SK-N-SH (cell line): ENCODE measurements around the gene TRPC4AP. TPM values are rescaled to one million over a fixed set of nuclear protein-coding genes. Genes with fewer than 3 reads are reported as not detected.
A peak's percentile ranks its signal among the peaks of the same experiment; 100 is the strongest.

Experiments used
- CTCF ChIA-PET: fragments of 300-600, 350-600 bp; formaldehyde crosslinking; extraction: SDS; loops from one replicate; lab custom pipeline; 2021; lab: Yijun Ruan, JAX
- POLR2A ChIA-PET: fragments of 350-600 bp; sonication (Branson Sonifier 250); formaldehyde crosslinking; extraction: SDS; loops from one replicate; lab custom pipeline; 2020; ENCODE audit warnings: antibody characterized with exemption, inconsistent platforms; lab: Yijun Ruan, JAX
- DNase-seq: peaks from one replicate; pipeline ENCODE4 v3.0.0; 2012
- H2AFZ ChIP-seq: fragments of 200-600 bp; sonication (generic); 2 replicates; pipeline ENCODE4 v1.8.1; 2016; ENCODE audit warnings: antibody characterized with exemption, mild to moderate bottlenecking, low read depth
- H3F3A ChIP-seq: fragments of 200-600 bp; sonication (generic); replicated peaks from 2 replicates; pipeline ENCODE3; 2016; ENCODE audit warnings: antibody characterized with exemption, mild to moderate bottlenecking; ENCODE audit not compliant: insufficient read depth
- H3K27ac ChIP-seq, 2 experiments: fragments of 200-500 bp in 1 of 2; fragments of 200-600 bp in 1 of 2; sonication (Bioruptor generic) in 1 of 2; sonication (generic), shearing (Covaris generic) in 1 of 2; 2 replicates each; pipeline versions ENCODE4 v1.5.1 to v1.6.1; 2014 to 2016; ENCODE audit warnings: low read depth in 2 of 2, inconsistent platforms in 1 of 2, low read length in 1 of 2, mild to moderate bottlenecking in 1 of 2, mixed read lengths in 1 of 2
- H3K27me3 ChIP-seq: fragments of 200-600 bp; sonication (generic), shearing (Covaris generic); 2 replicates; pipeline ENCODE4 v1.6.1; 2016; ENCODE audit warnings: mixed run types; ENCODE audit not compliant: insufficient read depth
- H3K36me3 ChIP-seq, 2 experiments: fragments of 200-500 bp in 1 of 2; fragments of 200-600 bp in 1 of 2; sonication (Bioruptor generic) in 1 of 2; sonication (generic) in 1 of 2; replicated peaks in 1 of 2; 2 replicates each; pipeline versions ENCODE3 to v1.5.1; 2014 to 2016; ENCODE audit warnings: low read length in 1 of 2, mild to moderate bottlenecking in 1 of 2; ENCODE audit not compliant: insufficient read depth in 2 of 2, control insufficient read depth in 1 of 2
- H3K4me1 ChIP-seq, 2 experiments: fragments of 200-500 bp in 1 of 2; fragments of 200-600 bp in 1 of 2; sonication (Bioruptor generic) in 1 of 2; sonication (generic), shearing (Covaris generic) in 1 of 2; 2 replicates each; pipeline versions ENCODE4 v1.5.1 to v1.6.1; 2014 to 2016; ENCODE audit warnings: low read depth in 1 of 2, low read length in 1 of 2, mixed run types in 1 of 2; ENCODE audit not compliant: insufficient read depth in 2 of 2, control insufficient read depth in 1 of 2
- H3K4me2 ChIP-seq: fragments of 200-600 bp; sonication (generic), shearing (Covaris generic); 2 replicates; pipeline ENCODE4 v1.6.1; 2017; ENCODE audit warnings: mixed run types
- H3K4me3 ChIP-seq, 2 experiments: fragments of 200-500 bp in 1 of 2; fragments of 200-600 bp in 1 of 2; sonication (Bioruptor generic) in 1 of 2; sonication (generic), shearing (Covaris generic) in 1 of 2; 2 replicates each; pipeline versions ENCODE4 v1.5.1 to v1.8.1; 2014 to 2016; ENCODE audit warnings: low read depth in 2 of 2, inconsistent platforms in 1 of 2, low read length in 1 of 2, mild to moderate bottlenecking in 1 of 2, mixed read lengths in 1 of 2, moderate library complexity in 1 of 2
- H3K79me2 ChIP-seq: fragments of 200-600 bp; sonication (generic); 2 replicates; pipeline ENCODE4 v1.8.1; 2017; ENCODE audit warnings: mild to moderate bottlenecking; ENCODE audit not compliant: insufficient read depth
- H3K9ac ChIP-seq: fragments of 200-600 bp; sonication (generic); 2 replicates; pipeline ENCODE4 v1.6.1; 2017; ENCODE audit warnings: mixed run types
- H3K9me2 ChIP-seq: fragments of 200-600 bp; sonication (generic); 2 replicates; pipeline ENCODE4 v1.6.1; 2017; ENCODE audit warnings: mixed run types
- H3K9me3 ChIP-seq: fragments of 200-600 bp; sonication (generic); 2 replicates; pipeline ENCODE4 v1.6.1; 2017; ENCODE audit warnings: mixed run types, mild to moderate bottlenecking, moderate library complexity
- H4K20me1 ChIP-seq: fragments of 200-600 bp; sonication (generic); 2 replicates; pipeline ENCODE4 v1.6.1; 2017; ENCODE audit warnings: mild to moderate bottlenecking, mixed run types; ENCODE audit not compliant: insufficient read depth
- CHD2 ChIP-seq: fragments of 150-350 bp; IDR thresholded peaks from 2 replicates; pipeline ENCODE4 v1.6.1; 2018; ENCODE audit warnings: low read length; ENCODE audit not compliant: partially characterized antibody
- CTCF ChIP-seq: fragments of 200-600 bp; sonication (generic); IDR thresholded peaks from 2 replicates; pipeline ENCODE4 v1.6.1; 2017; ENCODE audit warnings: antibody characterized with exemption, mild to moderate bottlenecking, moderate library complexity
- ELF1 ChIP-seq: IDR thresholded peaks from 2 replicates; pipeline ENCODE4 v1.4.0; 2012
- FOXJ3 ChIP-seq: sonication (generic); formaldehyde crosslinking; IDR thresholded peaks from 2 replicates; pipeline ENCODE4 v1.5.1; 2020; ENCODE audit warnings: mild to moderate bottlenecking, missing genetic modification reagents
- RCOR1 ChIP-seq: fragments of 150-350 bp; IDR thresholded peaks from 2 replicates; pipeline ENCODE4 v1.6.1; 2017; ENCODE audit warnings: antibody characterized with exemption, low read length
- RFX5 ChIP-seq: IDR thresholded peaks from 2 replicates; pipeline ENCODE4 v1.6.1; 2012; ENCODE audit warnings: mild to moderate bottlenecking, improper control_type of control experiment, low read length
- SIN3A ChIP-seq: IDR thresholded peaks from 2 replicates; pipeline ENCODE4 v1.6.1; 2012; ENCODE audit warnings: low read depth, mild to moderate bottlenecking, low read length, moderate library complexity, borderline replicate concordance
- SMC3 ChIP-seq: IDR thresholded peaks from 2 replicates; pipeline ENCODE4 v1.6.1; 2012; ENCODE audit warnings: low read depth, low read length, improper control_type of control experiment
- TAF1 ChIP-seq: IDR thresholded peaks from 2 replicates; pipeline ENCODE4 v1.6.1; 2012; ENCODE audit warnings: low read depth, mild to moderate bottlenecking, low read length, moderate library complexity, borderline replicate concordance
- TCF12 ChIP-seq: IDR thresholded peaks from 2 replicates; pipeline ENCODE4 v1.4.0; 2012
- USF1 ChIP-seq: IDR thresholded peaks from 2 replicates; pipeline ENCODE4 v1.4.0; 2012; ENCODE audit warnings: low read depth, borderline replicate concordance
- YY1 ChIP-seq: IDR thresholded peaks from 2 replicates; pipeline ENCODE4 v1.4.0; 2012; ENCODE audit warnings: low read depth, mild to moderate bottlenecking
- WGBS: methylation state at CpG from one replicate; pipeline ENCODE4 v1.1.6; 2017; ENCODE audit warnings: low lambda C conversion rate; 5-methylcytosine and 5-hydroxymethylcytosine counted together
- polyA plus RNA-seq, 3 experiments: library from polyadenylated mRNA; depleted of rRNA; stranded (reverse); fragments of >200 nt; gene quantifications; 2 replicates each; pipeline ENCODE4 v1.2.3, GENCODE V29; 2012
- TF ChIP-seq, protein P1 (sequence below): IDR thresholded peaks from 2 replicates; pipeline ENCODE4 v1.4.0; 2012; ENCODE audit warnings: low read depth, borderline replicate concordance
- TF ChIP-seq, protein P2 (sequence below): fragments of 150-350 bp; IDR thresholded peaks from 2 replicates; pipeline ENCODE4 v1.6.1; 2016; ENCODE audit warnings: mild to moderate bottlenecking, low read depth, low read length
- TF ChIP-seq, protein P3 (sequence below): IDR thresholded peaks from 2 replicates; pipeline ENCODE4; 2012

Gene TRPC4AP
- polyA plus RNA-seq, 1 of the 3 experiments (the other 2 are of a cell fraction) = 57.4 TPM

DNA sequence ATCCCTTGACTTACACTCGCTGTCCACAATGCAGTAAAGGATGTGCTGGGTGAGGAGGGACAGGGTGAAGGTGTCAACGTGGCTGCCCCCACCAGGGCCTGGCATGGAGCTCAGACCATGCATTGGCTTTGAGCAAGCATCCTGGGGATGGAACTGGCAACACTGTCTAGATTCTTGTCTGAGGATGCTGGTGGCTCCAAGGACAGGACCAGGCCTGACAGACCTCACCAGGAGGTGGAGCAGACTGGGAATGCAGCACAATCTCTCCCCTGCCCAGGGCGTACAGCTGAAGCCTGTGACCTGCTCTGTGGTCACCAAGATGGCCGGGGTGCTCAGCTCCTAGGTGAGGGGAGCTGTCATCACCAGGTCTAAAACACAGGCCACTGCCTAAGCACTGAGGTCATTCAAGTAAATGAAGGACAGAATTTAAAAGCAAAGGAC, 86.1 kb downstream of the TRPC4AP start:
- TF ChIP-seq USF1 = no peak
- no peak for TF ChIP-seq CTCF
- TF ChIP-seq, protein P1, sequence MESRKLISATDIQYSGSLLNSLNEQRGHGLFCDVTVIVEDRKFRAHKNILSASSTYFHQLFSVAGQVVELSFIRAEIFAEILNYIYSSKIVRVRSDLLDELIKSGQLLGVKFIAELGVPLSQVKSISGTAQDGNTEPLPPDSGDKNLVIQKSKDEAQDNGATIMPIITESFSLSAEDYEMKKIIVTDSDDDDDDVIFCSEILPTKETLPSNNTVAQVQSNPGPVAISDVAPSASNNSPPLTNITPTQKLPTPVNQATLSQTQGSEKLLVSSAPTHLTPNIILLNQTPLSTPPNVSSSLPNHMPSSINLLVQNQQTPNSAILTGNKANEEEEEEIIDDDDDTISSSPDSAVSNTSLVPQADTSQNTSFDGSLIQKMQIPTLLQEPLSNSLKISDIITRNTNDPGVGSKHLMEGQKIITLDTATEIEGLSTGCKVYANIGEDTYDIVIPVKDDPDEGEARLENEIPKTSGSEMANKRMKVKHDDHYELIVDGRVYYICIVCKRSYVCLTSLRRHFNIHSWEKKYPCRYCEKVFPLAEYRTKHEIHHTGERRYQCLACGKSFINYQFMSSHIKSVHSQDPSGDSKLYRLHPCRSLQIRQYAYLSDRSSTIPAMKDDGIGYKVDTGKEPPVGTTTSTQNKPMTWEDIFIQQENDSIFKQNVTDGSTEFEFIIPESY = no peak
- TF ChIP-seq, protein P2, sequence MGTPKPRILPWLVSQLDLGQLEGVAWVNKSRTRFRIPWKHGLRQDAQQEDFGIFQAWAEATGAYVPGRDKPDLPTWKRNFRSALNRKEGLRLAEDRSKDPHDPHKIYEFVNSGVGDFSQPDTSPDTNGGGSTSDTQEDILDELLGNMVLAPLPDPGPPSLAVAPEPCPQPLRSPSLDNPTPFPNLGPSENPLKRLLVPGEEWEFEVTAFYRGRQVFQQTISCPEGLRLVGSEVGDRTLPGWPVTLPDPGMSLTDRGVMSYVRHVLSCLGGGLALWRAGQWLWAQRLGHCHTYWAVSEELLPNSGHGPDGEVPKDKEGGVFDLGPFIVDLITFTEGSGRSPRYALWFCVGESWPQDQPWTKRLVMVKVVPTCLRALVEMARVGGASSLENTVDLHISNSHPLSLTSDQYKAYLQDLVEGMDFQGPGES = no peak
- TF ChIP-seq FOXJ3 (CRISPR knock-in tag) = no peak
- no peak for TF ChIP-seq SIN3A
- TF ChIP-seq YY1 = no peak
- H3K4me3 ChIP-seq = no peak overlapping the region
- POLR2A ChIA-PET = no interaction called here
- no peaks in the 10 kb centered on the region for H4K20me1 ChIP-seq
- H3K9me3 ChIP-seq = no peaks in the 10 kb centered on the region
- no peak overlapping the region for H3K27ac ChIP-seq
- H3K27me3 ChIP-seq = no peaks in the 10 kb centered on the region
- H3K9me2 ChIP-seq = no peaks in the 10 kb centered on the region
- H3K9ac ChIP-seq = no peak overlapping the region
- CTCF ChIA-PET = interaction anchor here (1.1 kb wide), 1 partner anchor 10 kb away, joined by 3 read pairs; no protein-coding TSS in a partner anchor
- H3K4me2 ChIP-seq = no peak overlapping the region
- peaks cover 53 to 96% of the 10 kb centered on the region in 2 experiments for H3K36me3 ChIP-seq
- DNase-seq = peak; percentile 15
- H3F3A ChIP-seq = no peaks in the 10 kb centered on the region
- no peaks in the 10 kb centered on the region for H3K79me2 ChIP-seq
- 93% methylated on average over 4 of the region's 4 CpGs for WGBS
- no peaks in the 10 kb centered on the region; a peak in 1 of 4 replicates for H3K4me1 ChIP-seq
- H2AFZ ChIP-seq = no peak overlapping the region

GRCh38 chr20:35006009-35006408, 86.6 kb downstream of the TRPC4AP start:
- Histone ChIP-seq H3K4me1 (no peaks in the 10 kb centered on the region; a peak in 1 of 4 replicates), H3F3A (no peaks in the 10 kb centered on the region), H3K27ac (no peak overlapping the region), H3K27me3 (no peaks in the 10 kb centered on the region), H2AFZ (no peak overlapping the region), H3K36me3 (peaks cover 53 to 96% of the 10 kb centered on the region in 2 experiments), H3K4me2 (no peak overlapping the region), H3K9me3 (no peaks in the 10 kb centered on the region), H3K9me2 (no peaks in the 10 kb centered on the region), H3K9ac (no peak overlapping the region), H4K20me1 (no peaks in the 10 kb centered on the region), H3K4me3 (no peak overlapping the region), H3K79me2 (no peaks in the 10 kb centered on the region)
- DNase-seq = no peak
- ChIA-PET POLR2A (no interaction called here), CTCF (interaction anchor here (0.7 to 1.1 kb wide), 2 partner anchors 10 to 91 kb away, joined by 3 read pairs; no protein-coding TSS in a partner anchor)
- no peak for TF ChIP-seq RFX5
- TF ChIP-seq SMC3 = no peak
- no peak for TF ChIP-seq TCF12
- TF ChIP-seq CHD2 = no peak
- no peak for TF ChIP-seq YY1
- TF ChIP-seq, protein P3, sequence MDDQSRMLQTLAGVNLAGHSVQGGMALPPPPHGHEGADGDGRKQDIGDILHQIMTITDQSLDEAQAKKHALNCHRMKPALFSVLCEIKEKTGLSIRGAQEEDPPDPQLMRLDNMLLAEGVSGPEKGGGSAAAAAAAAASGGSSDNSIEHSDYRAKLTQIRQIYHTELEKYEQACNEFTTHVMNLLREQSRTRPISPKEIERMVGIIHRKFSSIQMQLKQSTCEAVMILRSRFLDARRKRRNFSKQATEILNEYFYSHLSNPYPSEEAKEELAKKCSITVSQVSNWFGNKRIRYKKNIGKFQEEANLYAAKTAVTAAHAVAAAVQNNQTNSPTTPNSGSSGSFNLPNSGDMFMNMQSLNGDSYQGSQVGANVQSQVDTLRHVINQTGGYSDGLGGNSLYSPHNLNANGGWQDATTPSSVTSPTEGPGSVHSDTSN = no peak
- TF ChIP-seq TAF1 = no peak
- no peak for TF ChIP-seq ELF1
- no peak for TF ChIP-seq RCOR1
- 94% methylated on average over 11 of the region's 11 CpGs for WGBS
